Adrenal gland (tissue), 12 donors: Measurements from ENCODE around the gene HEPN1. TPM values are rescaled to one million over a fixed set of nuclear protein-coding genes. Genes with fewer than 3 reads are reported as not detected.

Experiments
- DNase-seq, 7 donors: peaks; one replicate each; pipeline ENCODE4 v3.0.0-alpha.2; 2019 to 2020
- H3K27ac ChIP-seq, 5 donors: fragments of 200-600 bp; sonication (generic) in 4 of 5; 1 replicate in 3 of 5; 2 replicates in 2 of 5; pipeline versions ENCODE4 v1.5.1 to v1.8.0; 2016 to 2020; ENCODE audit warnings: mild to moderate bottlenecking in 1 of 5
- H3K27me3 ChIP-seq: fragments of 200-600 bp; 2 replicates; pipeline ENCODE4 v1.8.0; 2021
- H3K36me3 ChIP-seq, 2 donors: fragments of 200-600 bp; replicated peaks in 1 of 2; 1 replicate in 1 of 2; 2 replicates in 1 of 2; pipeline versions ENCODE4 v1.5.1 to v1.8.0; 2018 to 2022
- H3K4me1 ChIP-seq, 2 donors: fragments of 200-600 bp; replicated peaks in 1 of 2; 1 replicate in 1 of 2; 2 replicates in 1 of 2; pipeline versions ENCODE4 v1.5.1 to v1.8.0; 2018 to 2021
- H3K4me3 ChIP-seq, 4 donors: fragments of 200-600 bp; sonication (generic) in 3 of 4; one replicate each; pipeline ENCODE4 v1.5.1; 2016 to 2018
- H3K9me3 ChIP-seq, 3 donors: fragments of 200-600 bp; sonication (generic) in 1 of 3; replicated peaks in 1 of 3; 1 replicate in 2 of 3; 2 replicates in 1 of 3; pipeline versions ENCODE4 v1.5.1 to v1.8.0; 2016 to 2021
- POLR2A ChIP-seq, 2 donors: fragments of 450-650 bp; IDR thresholded peaks; one replicate each; pipeline ENCODE4 v1.6.1; 2017; ENCODE audit warnings: antibody characterized with exemption in 2 of 2, mild to moderate bottlenecking in 2 of 2, moderate library complexity in 1 of 2
- WGBS, 4 donors: extraction: QIAGEN DNeasy Blood & Tissue Kit in 2 of 4; methylation state at CpG; one replicate each; pipeline versions ENCODE4 v1.1.5 to v1.1.7; 2013 to 2017; 5-methylcytosine and 5-hydroxymethylcytosine counted together
- intact Hi-C, 2 donors: fragments of 100-400 bp; cut with DNase I; formaldehyde crosslinking; loops; one replicate each; pipeline versions ENCODE4 v1.14.1 to v1.15.0; 2022 to 2023
- polyA plus RNA-seq, 3 donors: library from polyadenylated mRNA; stranded (reverse); fragments of 200-250 nt in 2 of 3; fragments of 350-450 nt in 1 of 3; fragmentation: Illumina TruSeq in 1 of 3; extraction: RNeasy Lipid Tissue Mini Kit (QIAGEN cat#74804) in 1 of 3; gene quantifications; one replicate each; pipeline ENCODE4 v1.2.3, GENCODE V29; 2013 to 2014
- total RNA-seq, 9 donors: library from RNA; depleted of rRNA in 4 of 9; stranded (reverse); fragments of >200 nt in 4 of 9; fragments of 120-200 nt in 1 of 9; fragmentation: NEBNext Ultra II Directional in 1 of 9; extraction: Animal tissue kit (Norgen Biotek cat#: 25700) in 1 of 9; gene quantifications; one replicate each; pipeline versions ENCODE4 v1.1.0 to v1.2.4, GENCODE V29; 2013 to 2023
- TF ChIP-seq, protein P1 (sequence below), 6 experiments: fragments of 450-650 bp in 4 of 6; fragments of 200-600 bp in 2 of 6; sonication (generic) in 1 of 6; IDR thresholded peaks; 1 replicate in 5 of 6; 2 replicates in 1 of 6; pipeline versions ENCODE4 v1.5.1 to v1.8.0; 2016 to 2021; ENCODE audit warnings: antibody characterized with exemption in 6 of 6, mild to moderate bottlenecking in 2 of 6, moderate library complexity in 1 of 6
- donor health status: healthy with polysubstance abuse.
- donor health status: Bipolar disorder and iron deficiency.
- donor health status: DM: yes; HTN: yes; CAD: no.
- donor health status: DM: no; HTN: no; CAD: no.
- donor health status: DM: no; HTN: no; CAD: no.
- donor health status: DM: yes; HTN: yes; CAD: no.

The HEPN1 gene
- total and polyA plus RNA-seq, 12 donors = 0.07 to 0.28 TPM; not detected in 10

DNA sequence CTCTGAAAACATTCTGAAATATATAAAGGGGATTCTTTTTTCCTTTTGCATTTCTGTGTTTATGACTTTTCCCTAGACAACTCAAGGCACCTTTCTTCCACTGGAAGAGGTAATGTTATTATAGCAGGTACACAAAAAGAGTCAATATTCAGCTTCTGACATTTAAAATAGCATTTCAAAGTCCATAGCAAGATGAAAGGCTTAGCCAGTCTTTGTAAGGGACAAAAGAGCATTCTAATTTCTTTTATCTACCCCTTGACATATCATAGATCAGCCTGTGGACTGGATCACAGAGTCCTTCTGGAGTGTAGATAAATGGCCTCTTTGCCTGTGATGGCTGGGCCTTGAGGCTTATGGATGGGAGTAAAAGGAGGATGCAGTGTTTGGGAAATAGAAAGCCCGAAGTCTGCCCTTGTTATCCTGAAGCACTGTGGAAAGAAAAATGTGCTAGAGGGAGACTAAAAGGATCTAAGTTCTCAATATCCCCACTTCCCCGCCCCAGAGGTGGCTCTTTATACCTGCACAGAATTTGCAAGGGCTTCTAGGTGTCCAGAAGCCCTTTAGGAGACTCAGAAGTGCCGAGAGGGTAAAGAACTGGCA, 18.4 kb downstream of the HEPN1 start:
- Histone ChIP-seq H3K27ac (no peak overlapping the region), H3K4me3 (no peak overlapping the region), H3K4me1 (no peaks in the 10 kb centered on the region), H3K27me3 (no peaks in the 10 kb centered on the region), H3K36me3 (no peaks in the 10 kb centered on the region), H3K9me3 (no peaks in the 10 kb centered on the region)
- WGBS, 4 donors = 66 to 90% (median 75%) methylated on average over 3 of the region's 3 CpGs
- intact Hi-C loops = no loop called here
- TF ChIP-seq POLR2A (IDR thresholded peaks at IDR 0.05) = no peak
- TF ChIP-seq, protein P1, sequence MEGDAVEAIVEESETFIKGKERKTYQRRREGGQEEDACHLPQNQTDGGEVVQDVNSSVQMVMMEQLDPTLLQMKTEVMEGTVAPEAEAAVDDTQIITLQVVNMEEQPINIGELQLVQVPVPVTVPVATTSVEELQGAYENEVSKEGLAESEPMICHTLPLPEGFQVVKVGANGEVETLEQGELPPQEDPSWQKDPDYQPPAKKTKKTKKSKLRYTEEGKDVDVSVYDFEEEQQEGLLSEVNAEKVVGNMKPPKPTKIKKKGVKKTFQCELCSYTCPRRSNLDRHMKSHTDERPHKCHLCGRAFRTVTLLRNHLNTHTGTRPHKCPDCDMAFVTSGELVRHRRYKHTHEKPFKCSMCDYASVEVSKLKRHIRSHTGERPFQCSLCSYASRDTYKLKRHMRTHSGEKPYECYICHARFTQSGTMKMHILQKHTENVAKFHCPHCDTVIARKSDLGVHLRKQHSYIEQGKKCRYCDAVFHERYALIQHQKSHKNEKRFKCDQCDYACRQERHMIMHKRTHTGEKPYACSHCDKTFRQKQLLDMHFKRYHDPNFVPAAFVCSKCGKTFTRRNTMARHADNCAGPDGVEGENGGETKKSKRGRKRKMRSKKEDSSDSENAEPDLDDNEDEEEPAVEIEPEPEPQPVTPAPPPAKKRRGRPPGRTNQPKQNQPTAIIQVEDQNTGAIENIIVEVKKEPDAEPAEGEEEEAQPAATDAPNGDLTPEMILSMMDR (IDR thresholded peaks at IDR 0.05) = no peak
- no peak for DNase-seq

DNA sequence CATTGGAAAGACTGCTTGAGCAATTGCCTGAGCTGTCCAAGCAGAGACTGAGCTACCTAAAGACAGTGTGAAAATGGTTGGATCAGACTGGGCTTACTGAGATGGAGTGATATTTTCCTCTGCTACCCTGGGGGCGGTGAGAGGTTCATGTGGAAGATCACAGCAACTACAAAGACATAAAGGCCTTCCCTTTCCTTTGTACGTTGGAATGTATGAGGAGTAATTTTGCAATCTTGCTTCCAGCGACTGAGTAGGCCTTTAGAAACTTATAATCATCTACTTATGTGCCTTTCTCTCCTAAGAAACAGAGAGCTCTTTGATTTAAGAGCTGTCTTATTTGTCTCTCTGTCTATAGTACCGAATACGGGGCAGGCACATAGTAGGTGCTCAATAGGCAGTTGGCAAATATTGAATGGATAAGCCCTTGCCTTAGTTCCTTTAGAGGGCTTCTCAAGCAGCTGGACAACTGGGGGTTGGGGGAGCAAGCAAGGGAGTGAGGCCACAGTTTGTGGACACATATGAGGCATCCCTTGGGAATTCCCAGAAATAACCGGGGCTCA, 19.2 kb downstream of the HEPN1 start:
- H3K9me3 ChIP-seq = no peaks in the 10 kb centered on the region
- WGBS, 4 donors = 69 to 76% (median 75%) methylated on average over 6 of the region's 6 CpGs
- no peak for DNase-seq
- no peaks in the 10 kb centered on the region for H3K4me1 ChIP-seq
- no peak overlapping the region for H3K27ac ChIP-seq
- intact Hi-C loops = no loop called here
- no peaks in the 10 kb centered on the region for H3K27me3 ChIP-seq
- H3K4me3 ChIP-seq = no peak overlapping the region
- no peaks in the 10 kb centered on the region for H3K36me3 ChIP-seq
- TF ChIP-seq, protein P1 (IDR thresholded peaks at IDR 0.05) = no peak

DNA sequence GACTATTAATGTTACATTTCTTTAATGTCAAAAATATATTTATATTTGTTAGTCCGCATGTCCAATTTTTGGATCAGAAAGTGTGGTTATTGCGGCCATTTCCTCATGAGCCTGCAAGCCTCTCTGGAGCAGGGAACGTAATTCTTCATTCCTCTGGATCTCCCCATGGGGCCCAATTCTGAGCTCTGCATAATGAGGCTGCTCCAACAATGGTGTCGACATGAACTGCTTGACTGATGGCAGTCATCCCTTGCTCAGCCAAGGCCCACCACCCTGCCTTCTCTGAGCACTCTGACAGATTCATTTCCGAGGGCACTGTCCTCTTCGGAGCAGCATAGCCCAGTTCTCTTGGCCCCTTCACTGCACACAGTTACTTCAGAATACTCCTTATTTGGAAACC, 19.9 kb downstream of the HEPN1 start:
- TF ChIP-seq, protein P1 (IDR thresholded peaks at IDR 0.05) = no peak
- Histone ChIP-seq H3K36me3 (no peaks in the 10 kb centered on the region), H3K9me3 (no peaks in the 10 kb centered on the region), H3K27ac (no peak overlapping the region), H3K27me3 (no peaks in the 10 kb centered on the region), H3K4me3 (no peak overlapping the region), H3K4me1 (no peaks in the 10 kb centered on the region)
- WGBS, 4 donors = 72 to 84% (median 75%) methylated on average over 6 of the region's 6 CpGs
- intact Hi-C loops = no loop called here
- DNase-seq = no peak

DNA sequence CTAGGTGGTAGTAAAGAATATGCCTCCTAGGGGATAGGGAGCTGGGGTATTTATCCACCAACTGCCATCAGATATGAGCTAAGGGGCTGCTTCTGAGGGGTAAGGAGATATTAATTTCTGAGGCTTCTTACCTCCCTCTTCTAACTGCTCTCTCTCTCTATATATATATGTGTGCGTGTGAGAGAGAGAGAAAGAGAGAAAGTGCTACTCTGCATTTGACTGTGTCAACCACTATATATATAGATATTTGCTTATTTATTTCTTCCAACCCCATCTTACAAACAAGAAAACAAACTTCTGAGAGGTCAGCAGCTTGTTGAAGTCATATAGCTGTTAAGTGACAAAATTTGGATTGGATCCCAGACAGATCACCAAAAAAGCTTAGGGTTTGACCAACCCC, 22.7 kb downstream of the HEPN1 start:
- intact Hi-C loops = no loop called here
- H3K27ac ChIP-seq = no peak overlapping the region

More for the DNA sequence above, 22.7 kb downstream of the HEPN1 start:
- DNase-seq = no peak
- Histone ChIP-seq H3K36me3 (no peaks in the 10 kb centered on the region), H3K27me3 (no peaks in the 10 kb centered on the region), H3K4me1 (no peaks in the 10 kb centered on the region), H3K4me3 (no peak overlapping the region), H3K9me3 (no peaks in the 10 kb centered on the region)
- 80 to 90% (median 87%) methylated on average over 1 of the region's 1 CpG for WGBS, 4 donors
- TF ChIP-seq, protein P1 (IDR thresholded peaks at IDR 0.05) = no peak
- no peak for TF ChIP-seq POLR2A (IDR thresholded peaks at IDR 0.05)
